NK-92 treated with Interleukin-12 subunit alpha and Interleukin-12 subunit beta, amount 100 ng/mL, for 24 hours (cell line): Measurements from ENCODE around the gene CAP1.
A peak's percentile ranks its signal among the peaks of the same experiment; 100 is the strongest.

ENCODE experiments used
- DNase-seq: peaks from one replicate; lab custom pipeline; 2025; lab: John Stamatoyannopoulos, UW

CAP1 gene

GRCh38 chr1:40096646-40096976 lies 56.1 kb downstream of the CAP1 start:
- DNase-seq = no peak

- peak; percentile 68 for DNase-seq
These were observed 56.7 kb downstream of the CAP1 start, which contains the start of gene PPT1 for GRCh38 chr1:40096977-40097782. Gene PPT1 (minus strand): TSS chr1:40097252. CDS start chr1:40097238, 14 bp downstream.

GRCh38 chr1:40102038-40102437 lies 61.5 kb downstream of the CAP1 start:
- no peak for DNase-seq

GRCh38 chr1:40102896-40103295 lies 62.4 kb downstream of the CAP1 start:
- no peak for DNase-seq

- DNase-seq = no peak
These were observed 64.5 kb downstream of the CAP1 start for GRCh38 chr1:40105028-40105427.

- no peak for DNase-seq
These were observed 66.9 kb downstream of the CAP1 start for GRCh38 chr1:40107290-40107959.

GRCh38 chr1:40110389-40110788 lies 69.9 kb downstream of the CAP1 start:
- DNase-seq = no peak

- no peak for DNase-seq
These were observed 73.9 kb downstream of the CAP1 start for GRCh38 chr1:40114400-40114799.

- no peak for DNase-seq
These were observed 79.6 kb downstream of the CAP1 start for GRCh38 chr1:40120128-40120527.
